ENCODE measurements around the gene KYNU.
"Not testable (repeated sequence)": the region's sequence is repeated elsewhere in the genome, so short reads cannot be mapped to it uniquely, and the experiment has no call there.

Gene KYNU

GRCh38 chr2:142862847-142863246 lies 14.6 kb upstream of the KYNU start:
- Histone ChIP-seq H3K9me3 (no peaks in the 10 kb centered on the region), H3K27me3 (no peaks in the 10 kb centered on the region), H3K4me3 (ENCODE audit: low read depth, low read length) (no peak overlapping the region), H3K36me3 (no peaks in the 10 kb centered on the region), H3K4me1 (no peaks in the 10 kb centered on the region)
- no peak for DNase-seq
- no peak for TF ChIP-seq CTCF (IDR thresholded peaks at IDR 0.05; ENCODE audit: low read depth, low read length)

DNA sequence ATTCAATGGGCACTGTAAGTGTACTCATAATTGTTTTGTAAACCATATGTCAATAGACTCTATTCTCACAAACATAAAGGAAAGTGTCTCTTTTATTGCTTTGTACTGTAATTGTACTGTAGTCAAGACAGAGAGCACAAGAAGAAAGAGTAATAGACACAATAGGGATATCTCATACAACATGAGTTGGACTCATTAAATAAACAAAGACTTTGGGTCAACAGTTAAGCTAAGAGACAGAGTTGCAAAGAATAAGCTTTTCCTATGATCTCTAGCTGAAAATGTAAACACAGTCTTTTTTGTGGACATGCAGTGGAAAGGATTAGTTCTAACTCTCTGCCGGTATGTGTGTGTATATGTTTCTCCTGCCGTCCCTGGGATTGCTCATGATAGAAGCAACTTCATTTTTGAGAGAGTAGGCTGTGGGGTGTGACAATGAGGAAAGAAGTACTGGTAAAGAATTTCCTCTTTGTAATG lies 13.9 kb upstream of the KYNU start:
- Histone ChIP-seq H3K9me3 (no peaks in the 10 kb centered on the region), H3K27me3 (no peaks in the 10 kb centered on the region), H3K4me3 (ENCODE audit: low read depth, low read length) (no peak overlapping the region), H3K36me3 (no peaks in the 10 kb centered on the region), H3K4me1 (no peaks in the 10 kb centered on the region)
- DNase-seq: no peak
- no peak for TF ChIP-seq CTCF (IDR thresholded peaks at IDR 0.05; ENCODE audit: low read depth, low read length)

- H3K27me3 ChIP-seq; H3K36me3 ChIP-seq; H3K4me1 ChIP-seq; DNase-seq; H3K9me3 ChIP-seq; H3K4me3 ChIP-seq (ENCODE audit: low read depth, low read length): not testable (repeated sequence)
Observed at GRCh38 chr2:142864605-142865004, 12.9 kb upstream of the KYNU start.

DNA sequence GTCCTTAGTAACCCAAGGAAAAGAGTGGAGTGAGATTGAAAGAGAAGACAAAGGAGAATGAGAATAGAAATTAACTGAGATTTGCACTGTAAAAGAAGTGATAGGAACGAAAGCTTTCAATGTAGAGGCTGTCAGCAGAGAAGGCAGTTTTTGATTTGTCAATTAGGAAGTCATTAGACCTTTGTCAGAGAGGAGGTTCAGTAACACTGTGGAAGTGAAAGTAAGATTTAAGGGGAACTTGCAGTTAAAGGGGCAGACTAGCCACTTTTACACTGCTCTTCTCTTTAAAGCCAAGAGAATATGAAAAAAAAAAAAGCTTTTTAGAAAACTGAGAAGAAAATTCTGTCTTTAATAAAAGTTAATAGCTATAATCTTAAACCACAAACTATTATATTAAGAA lies 11.5 kb upstream of the KYNU start:
- no peak for TF ChIP-seq CTCF (IDR thresholded peaks at IDR 0.05; ENCODE audit: low read depth, low read length)
- Histone ChIP-seq H3K4me1 (no peaks in the 10 kb centered on the region), H3K27me3 (no peaks in the 10 kb centered on the region), H3K36me3 (no peaks in the 10 kb centered on the region), H3K9me3 (no peaks in the 10 kb centered on the region), H3K4me3 (ENCODE audit: low read depth, low read length) (no peak overlapping the region)
- DNase-seq: no peak

GRCh38 chr2:142866426-142866825 lies 11.0 kb upstream of the KYNU start:
- no peaks in the 10 kb centered on the region for H3K27me3 ChIP-seq
- no peak for TF ChIP-seq CTCF (IDR thresholded peaks at IDR 0.05; ENCODE audit: low read depth, low read length)
- no peaks in the 10 kb centered on the region for H3K9me3 ChIP-seq
- no peaks in the 10 kb centered on the region for H3K4me1 ChIP-seq
- no peak for DNase-seq
- no peak overlapping the region for H3K4me3 ChIP-seq (ENCODE audit: low read depth, low read length)
- no peaks in the 10 kb centered on the region for H3K36me3 ChIP-seq

DNA sequence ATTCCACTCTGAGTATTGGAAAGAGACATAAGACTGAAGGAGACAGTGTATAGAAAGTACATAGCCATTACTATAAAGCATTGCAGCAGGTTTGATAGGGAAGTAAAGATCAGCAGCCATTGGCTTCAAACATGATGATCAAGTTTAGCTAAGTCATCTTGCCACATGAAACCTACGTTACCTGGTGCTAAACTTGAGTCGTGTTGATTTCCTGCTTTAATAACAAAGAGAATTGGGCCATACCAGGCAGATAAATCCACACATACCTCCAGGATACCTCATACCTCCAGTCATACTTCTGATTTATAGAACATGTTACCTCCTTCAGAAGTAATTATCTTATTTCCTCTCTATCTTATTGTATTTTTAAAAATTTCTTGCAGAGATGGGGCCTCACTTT lies 10.3 kb upstream of the KYNU start:
- no peaks in the 10 kb centered on the region for H3K27me3 ChIP-seq
- no peak for DNase-seq
- H3K36me3 ChIP-seq: no peaks in the 10 kb centered on the region
- H3K9me3 ChIP-seq: no peaks in the 10 kb centered on the region
- no peak for TF ChIP-seq CTCF (IDR thresholded peaks at IDR 0.05; ENCODE audit: low read depth, low read length)
- no peak overlapping the region for H3K4me3 ChIP-seq (ENCODE audit: low read depth, low read length)
- no peaks in the 10 kb centered on the region for H3K4me1 ChIP-seq

DNA sequence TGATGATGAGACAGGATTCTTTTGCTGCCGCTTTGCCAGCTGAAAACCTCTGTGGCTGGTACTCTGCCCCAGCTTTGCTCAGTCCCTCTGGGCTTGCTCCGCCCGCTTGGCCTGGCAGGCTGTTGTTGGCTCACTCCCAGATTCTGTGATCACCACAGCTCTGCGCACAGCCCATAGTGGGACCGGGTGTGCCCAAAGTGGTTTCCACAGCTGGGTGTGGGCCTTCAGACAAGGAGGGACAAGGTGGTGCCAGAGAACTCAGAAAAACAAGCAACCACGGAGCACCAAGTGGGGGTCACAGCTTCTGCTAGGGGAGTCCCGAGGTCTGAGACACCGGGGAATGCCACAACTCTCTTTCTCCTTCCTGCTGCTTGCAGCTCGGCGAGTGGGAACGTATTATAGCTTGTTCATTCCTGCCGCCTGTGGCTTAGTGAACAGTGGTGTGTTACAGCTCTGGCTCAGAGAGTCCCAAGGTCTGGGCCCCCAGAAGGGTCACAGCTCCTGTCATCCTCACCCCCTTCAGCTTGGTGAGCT lies 9.2 kb upstream of the KYNU start:
- Histone ChIP-seq H3K4me1 (no peaks in the 10 kb centered on the region), H3K9me3 (no peaks in the 10 kb centered on the region), H3K36me3 (no peaks in the 10 kb centered on the region), H3K27me3 (no peaks in the 10 kb centered on the region), H3K4me3 (ENCODE audit: low read depth, low read length) (no peak overlapping the region)
- TF ChIP-seq CTCF (IDR thresholded peaks at IDR 0.05; ENCODE audit: low read depth, low read length): no peak
- no peak for DNase-seq

DNA sequence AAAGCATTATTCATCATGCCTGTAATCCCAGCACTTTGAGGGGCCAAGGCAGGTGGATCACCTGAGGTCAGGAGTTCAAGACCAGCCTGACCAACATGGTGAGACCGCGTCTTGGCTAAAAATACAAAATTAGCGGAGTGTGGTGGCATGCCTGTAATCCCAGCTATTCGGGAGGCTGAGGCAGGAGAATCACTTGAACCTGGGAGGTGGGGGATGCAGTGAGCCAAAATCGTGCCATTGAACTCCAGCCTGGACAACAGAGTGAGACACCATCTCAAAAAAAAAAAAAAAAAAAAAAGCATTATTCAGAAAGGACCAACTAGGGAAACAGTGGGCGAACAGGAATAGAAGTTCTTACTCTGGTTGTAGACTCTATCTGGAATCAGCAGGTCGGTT lies 8.4 kb upstream of the KYNU start:
- not testable (repeated sequence) for H3K4me1 ChIP-seq; H3K27me3 ChIP-seq; H3K4me3 ChIP-seq (ENCODE audit: low read depth, low read length)

More for the DNA sequence above, 8.4 kb upstream of the KYNU start:
- not testable (repeated sequence) for DNase-seq, H3K9me3 ChIP-seq, H3K36me3 ChIP-seq

All from BE2C (cell line).